Dedifferentiated amniotic fluid mesenchymal stem cell (primary cell): ENCODE measurements around the gene CACNB4.
"Not testable (repeated sequence)": the region's sequence is repeated elsewhere in the genome, so short reads cannot be mapped to it uniquely, and the experiment has no call there.

Experiments
- DNase-seq: peaks from one replicate; pipeline ENCODE4 v3.0.0-alpha.2; 2016; ENCODE audit errors: extremely low spot score

Gene CACNB4

DNA sequence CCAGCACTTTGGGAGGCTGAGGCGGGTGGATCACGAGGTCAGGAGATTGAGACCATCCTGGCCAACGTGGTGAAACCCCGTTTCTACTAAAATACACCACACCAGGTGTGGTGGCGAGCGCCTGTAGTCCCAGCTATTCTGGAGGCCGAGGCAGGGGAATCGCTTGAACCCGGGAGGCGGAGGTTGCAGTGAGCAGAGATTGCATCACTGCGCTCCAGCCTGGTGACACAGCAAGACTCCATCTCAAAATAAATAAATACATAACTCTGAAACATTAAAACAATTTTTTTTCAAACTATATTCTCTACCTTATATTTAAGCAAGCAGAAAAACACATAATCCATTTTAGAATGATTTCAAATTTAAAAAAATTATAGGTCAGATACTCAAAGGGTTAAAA, 77.8 kb downstream of the CACNB4 start:
- not testable (repeated sequence) for DNase-seq

DNA sequence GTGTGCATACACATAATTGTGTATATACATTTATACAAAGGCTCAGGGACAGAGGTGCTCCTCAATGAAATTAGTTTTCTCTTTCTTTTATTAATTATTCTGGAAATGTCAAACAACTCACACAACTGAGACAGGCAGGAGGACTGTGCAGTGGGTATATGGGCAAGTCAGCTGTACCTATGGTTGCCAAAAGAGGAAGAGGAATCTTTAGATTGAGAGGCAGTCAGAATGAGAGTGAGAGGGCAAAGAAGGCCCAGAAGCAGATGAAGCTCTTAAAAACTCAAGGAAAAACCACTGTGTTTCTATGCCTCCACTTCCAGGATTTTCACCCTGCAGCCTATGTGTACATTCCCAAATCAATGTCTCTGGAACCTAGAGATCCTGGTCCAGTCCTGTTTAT, 79.1 kb downstream of the CACNB4 start:
- no peak for DNase-seq

DNA sequence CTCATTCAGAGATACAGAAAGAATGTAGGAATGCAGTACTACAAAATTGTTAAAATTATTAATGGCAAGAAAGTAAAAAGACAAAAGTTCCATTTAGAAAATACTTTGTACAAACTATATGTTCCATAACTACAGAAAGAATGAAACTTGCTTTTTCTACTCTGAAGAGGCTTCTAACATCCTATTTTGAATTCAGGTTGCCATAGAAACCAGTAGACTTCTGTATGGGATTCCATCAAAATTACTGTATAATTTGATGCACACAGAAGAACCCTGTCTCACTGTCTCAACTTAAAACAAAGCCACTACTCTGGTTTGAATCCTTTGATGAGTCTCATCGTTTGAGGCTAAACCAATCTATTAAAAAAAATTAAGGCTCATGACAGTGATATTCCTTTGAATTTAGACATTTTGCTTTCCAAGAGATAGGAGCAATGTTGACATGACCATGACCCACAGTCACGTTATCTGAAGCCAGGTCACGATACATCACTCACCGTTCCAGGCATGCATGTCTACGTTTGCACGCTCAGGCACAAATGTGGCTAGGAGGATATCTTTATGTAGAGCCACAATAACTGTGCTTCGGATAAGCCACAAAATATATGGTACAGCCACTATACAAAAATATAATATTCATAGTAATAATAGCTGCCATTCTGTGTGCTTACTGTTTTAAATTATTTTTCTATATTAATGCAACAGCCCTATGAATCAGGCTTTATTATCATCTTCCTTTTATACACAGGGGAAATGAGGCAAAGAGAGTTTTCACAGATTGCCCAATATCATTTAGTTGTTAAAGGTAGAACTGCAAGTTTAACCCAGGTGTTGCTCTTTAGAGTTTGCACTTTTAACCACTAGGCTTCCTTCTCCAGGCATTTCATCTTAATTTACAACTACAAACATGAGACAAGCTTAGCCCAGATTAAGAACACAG, 82.4 kb downstream of the CACNB4 start:
- no peak for DNase-seq

DNA sequence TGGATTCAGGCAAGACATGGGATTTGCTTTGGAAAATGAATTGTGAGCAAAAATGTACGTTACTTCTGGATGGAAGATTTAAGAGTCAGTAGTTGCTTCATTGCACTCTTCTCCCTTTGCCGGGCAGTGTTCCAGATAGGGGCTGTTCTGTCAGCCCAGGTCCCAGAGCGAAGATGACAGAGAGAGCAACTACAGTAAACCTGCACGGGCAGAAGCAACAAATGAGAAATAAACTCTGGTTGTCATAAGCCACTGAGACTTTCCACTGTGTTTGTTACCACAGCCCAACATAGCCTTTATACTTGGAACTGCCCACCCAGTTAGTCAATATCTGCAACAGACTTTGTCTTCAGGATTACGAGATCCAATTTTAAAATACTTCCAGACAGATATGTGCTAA, 83.3 kb downstream of the CACNB4 start:
- no peak for DNase-seq

DNA sequence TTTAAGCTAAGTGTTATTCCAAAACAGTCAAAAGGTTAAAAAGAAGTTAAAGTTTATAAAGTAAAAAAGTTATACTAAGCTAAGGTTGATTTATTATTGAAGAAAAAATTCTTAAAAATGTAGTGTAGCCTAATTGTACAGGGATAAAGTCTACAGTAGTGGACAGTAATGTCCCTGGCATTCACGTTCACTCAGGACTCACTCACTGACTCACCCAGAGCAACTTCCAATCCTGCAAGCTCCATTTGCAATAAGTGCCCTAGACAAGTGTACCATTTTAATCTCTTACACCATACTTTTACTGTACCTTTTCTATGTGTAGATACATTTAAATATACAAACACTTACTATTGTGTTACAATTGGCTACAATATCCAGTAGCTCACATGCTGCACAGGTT, 86.1 kb downstream of the CACNB4 start:
- no peak for DNase-seq

DNA sequence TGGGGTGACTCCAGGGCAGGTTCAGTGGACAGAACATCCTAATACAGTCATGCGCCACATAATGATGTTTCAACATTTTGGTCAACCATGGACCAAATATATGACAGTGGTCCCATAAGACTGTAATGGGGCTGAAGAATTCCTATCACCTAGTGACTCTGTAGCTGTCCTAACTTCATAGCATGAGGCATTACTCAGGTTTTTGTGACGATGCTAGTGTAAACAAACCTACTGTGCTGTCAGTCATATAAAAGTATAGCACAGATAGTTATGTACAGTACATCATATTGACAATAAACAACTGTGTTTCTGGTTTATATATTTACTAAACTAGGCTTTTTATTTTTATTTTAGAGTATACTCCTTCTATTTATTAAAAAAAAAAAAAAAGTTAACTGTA, 87.1 kb downstream of the CACNB4 start:
- DNase-seq: no peak

DNA sequence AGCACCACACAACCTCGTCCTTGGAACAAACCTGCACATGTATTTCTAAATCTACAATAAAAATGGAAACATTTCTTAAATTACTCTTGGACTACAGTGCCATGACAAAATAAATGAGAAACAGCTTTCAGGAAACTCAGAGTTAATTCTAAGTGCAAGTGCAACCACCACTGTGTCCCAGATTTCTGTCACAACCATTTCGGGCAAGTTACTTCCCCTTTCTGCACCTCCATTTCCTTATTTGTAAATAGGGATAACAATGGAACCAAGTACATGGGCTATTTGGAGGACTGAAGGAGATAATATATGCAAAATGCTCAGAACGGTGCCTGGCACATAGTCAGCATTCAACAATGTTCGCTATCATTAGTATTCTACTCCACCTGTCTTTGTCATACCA, 93.2 kb downstream of the CACNB4 start:
- no peak for DNase-seq

DNA sequence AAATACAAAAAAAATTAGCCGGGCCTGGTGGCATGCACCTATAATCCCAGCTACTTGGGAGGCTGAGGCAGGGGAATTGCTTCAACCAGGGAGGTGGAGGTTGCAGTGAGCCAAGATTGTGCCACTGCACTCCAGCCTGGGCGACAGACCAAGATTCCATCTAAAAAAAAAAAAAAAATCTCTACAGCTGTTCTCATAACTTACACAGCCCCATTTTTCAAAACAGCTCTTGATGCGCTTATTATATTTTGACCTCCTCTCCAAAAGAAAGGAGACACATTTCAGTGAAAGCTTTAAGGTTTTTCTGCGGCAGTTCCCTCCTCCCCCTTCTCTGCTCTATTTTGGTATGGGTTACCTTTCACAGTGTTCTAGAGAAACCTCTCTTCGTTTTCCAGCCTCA, 95.6 kb downstream of the CACNB4 start:
- DNase-seq: not testable (repeated sequence)

DNA sequence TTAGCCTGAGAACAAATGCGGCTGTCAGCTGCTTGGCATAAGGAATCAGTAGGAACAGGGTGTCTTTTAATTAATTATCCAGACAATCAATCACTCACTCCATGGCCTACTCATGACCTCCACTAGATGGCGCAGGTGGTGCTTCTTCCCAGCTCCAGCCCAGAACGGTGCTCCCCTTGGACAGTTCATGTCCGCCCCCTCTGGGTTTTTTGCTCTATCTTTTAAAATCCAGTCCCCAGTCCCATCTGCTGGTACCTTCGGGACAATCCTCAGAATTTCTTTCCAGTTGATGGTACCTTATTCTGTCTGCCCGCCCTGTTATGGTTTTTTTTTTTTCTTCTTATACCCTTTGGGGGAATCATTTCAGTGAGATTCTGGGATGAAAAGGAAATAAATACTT, 99.8 kb downstream of the CACNB4 start:
- no peak for DNase-seq

DNA sequence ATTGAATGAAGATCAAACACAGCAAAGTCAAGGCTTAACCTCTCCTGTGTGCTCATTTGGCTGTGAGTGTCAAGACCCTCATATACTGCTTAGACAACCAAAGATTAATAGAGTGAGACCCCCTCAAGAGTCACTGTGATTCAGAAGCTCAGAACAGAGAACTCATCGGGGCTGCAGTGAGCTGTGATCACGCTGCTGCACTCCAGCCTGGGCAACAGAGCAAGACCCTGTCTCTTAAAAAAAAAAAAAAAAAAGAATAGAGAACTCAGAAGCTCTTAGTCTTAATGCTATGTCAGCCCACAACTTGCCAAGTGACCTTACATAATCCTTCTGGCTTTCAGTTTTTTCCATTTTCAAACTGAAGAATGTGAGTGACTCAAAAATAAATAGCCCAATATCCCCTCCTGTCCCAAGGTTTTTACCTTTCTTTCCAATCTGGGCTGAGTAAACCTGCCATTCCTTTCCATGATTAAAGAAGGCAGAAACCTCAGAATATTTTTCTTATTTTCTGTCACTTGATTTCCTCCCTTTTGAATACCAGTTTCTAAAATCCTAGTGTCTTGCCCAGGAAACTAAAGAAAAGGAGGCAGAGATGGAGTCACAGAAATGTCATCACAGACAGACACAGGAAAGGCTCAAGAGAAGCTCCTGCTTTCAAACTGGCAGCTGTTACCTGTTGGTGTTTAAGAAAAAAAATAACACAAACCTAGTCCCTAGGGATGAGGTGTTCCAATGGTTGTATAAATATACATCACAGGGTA, 102.4 kb downstream of the CACNB4 start:
- DNase-seq: no peak

DNA sequence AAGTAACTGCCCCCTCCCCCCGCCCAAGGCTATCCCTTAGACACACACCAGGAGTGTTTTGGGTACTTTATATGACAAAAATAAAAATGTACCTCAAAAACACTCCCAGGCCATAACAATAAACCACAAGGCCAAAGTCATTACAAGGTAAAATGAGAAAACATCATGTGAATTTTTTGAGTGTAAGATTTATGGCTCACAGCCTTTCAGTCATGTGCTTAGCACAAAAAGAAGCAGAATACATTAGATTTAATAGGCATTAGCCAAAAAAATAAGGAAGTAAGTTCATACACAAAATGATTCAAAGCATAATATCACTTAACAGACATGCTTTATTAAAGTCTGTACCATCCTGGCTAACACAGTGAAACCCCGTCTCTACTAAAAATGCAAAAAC, 103.7 kb downstream of the CACNB4 start:
- no peak for DNase-seq

DNA sequence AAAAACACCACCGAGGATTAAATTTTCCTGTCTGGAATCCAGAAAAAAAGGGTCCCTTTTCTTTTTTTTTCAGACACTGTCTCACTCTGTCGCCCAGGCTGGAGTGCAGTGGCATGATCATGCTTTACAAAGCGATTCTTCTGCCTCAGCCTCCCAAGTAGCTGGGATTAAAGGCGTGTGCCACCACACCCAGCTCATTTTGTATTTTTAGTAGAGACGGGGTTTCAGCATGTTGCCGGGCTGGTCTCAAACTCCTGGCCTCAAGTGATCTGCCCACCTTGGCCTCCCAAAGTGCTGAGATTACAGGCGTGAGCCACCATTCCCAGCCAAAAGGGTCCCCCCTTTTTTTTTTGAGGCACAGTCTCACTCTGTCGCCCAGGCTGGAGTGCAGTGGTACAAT, 104.7 kb downstream of the CACNB4 start:
- DNase-seq: not testable (repeated sequence)

DNA sequence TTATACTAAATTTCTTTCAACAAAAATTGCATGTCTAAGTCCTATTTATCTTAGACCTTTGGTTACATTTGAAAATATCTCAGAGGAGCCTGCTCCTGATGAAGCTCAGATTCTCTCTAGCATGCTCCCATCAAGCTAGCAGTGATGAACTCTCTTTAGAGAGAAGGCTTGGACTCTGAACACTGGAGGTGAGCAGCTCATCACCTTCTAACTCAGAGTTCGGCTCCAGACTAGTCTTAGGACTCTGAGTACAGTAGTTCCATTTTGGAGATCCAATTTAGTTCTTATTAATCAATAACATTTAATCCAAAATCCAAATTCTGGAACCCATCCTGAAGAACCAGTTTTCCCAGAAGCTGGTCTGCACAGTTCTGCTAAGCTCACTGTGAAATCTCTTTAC, 107.8 kb downstream of the CACNB4 start:
- DNase-seq: no peak

DNA sequence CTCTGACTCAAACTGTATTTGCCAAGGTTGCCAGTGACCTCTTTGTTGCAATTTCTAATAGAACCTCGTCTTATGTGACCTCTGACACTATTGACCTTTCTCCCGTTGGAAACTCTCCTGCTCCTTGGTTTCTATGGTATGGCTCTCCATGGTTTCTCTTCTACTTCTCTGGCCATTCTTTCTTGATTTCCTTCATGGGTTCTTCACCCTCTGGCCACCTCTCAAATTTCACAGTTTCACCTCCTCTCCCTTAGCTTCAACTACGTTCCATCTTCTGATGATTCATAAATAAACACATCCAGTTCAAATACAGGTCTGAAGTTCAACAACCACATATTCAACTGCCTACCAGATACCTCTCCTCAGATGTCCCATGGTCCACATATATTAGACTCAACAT, 109.5 kb downstream of the CACNB4 start:
- DNase-seq: no peak

DNA sequence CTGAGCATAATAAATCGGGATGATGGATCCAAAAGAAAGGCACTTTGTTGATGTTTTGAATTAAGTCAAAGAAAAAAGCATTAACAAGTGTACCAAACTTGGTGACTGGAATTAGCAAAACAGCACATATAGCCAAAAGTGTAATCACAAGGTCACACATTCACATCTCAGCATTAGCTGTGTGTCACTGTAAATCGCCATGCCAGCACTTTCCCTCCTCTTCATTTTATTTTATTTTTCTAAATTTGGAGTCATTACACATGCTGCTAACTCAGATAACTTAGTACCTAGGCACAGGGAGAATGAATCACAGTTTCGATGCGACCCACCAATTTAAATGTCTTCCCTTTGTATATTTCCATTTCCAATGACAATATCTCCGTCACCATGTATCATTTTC, 111.4 kb downstream of the CACNB4 start:
- DNase-seq: no peak

DNA sequence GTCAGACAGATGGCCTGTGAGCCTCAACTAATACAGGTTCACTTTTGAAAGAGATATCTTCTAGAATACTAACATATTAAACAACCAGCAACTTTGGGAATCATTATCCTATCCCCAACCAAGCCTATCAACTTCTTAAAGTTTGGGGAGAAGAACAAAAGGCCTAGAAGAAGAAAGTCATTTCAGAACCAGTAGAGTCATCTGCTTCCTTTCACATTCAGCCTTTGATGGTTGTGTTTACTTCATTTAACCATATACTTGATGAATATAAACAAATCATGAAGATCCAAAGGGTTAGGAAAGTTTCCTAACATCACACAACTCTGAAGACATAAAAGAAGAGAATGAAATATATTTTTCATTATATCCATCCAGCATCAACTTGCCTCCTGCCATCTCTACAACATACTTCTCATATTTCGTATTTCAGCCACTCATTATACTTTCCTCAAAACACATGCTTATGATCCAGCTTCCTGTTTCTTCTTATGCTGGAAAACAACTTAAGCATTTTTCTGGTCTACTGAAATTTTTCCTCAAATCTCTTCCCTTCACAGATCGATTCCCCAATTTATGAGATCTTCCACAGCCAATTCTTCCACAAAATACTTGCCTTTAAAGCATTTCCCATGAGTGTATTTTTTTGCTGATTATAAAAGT, 114.3 kb downstream of the CACNB4 start:
- no peak for DNase-seq

DNA sequence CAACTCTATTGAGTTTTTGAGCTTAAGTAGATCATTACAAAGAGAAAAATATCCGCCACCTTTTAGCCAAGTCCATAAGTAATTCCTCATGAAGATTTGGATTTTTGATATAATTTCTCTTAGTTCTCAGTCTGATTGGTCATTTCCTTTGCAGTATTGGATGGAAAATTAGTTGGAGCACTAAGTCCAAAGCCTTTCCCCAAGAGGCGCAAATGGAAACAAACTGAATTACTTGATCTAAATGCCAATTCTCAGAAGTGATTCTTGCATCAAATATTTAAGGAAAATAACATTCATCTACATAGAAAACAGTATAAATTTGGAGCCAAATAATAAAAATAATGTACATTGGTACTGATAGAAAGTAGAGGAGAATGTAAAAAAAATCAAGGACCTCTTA, 115.6 kb downstream of the CACNB4 start:
- no peak for DNase-seq

DNA sequence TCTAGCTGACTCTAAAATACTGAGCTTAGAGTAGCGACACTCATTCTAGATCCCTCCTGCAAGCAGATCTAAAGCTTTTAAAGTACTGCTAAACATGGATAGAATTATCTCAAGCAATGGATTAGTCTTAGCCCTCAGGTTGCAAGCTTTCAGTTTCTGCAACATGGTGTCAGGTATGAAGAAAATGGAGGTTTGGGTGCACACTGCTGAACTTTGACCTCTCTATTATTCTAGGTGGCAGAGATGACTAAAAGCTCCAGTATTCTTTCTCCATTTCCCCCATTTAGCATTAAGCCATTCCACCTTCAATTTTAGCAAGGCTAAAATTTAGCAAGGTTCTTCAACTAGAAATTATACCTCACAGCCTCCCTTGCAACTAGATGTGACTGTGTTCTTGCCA, 117.0 kb downstream of the CACNB4 start:
- no peak for DNase-seq

DNA sequence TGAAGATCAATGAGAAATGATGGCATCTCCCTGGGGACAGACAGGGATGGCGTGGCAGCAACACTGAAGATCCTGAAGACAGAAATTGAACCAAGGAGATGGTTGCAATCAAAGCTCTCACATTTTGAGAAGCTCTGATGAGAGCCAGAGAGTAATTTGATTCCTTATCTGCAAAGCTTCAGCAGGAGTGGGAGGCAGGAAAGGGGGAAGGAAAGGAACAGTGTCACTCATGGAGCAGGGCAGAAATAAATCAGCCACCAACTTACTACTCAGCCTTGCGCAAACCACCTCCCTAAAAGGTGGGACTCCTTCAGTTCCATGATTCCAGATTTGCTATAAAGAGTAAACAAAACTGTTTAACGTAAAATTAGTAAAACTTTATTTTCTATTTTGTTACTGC, 119.2 kb downstream of the CACNB4 start:
- no peak for DNase-seq

DNA sequence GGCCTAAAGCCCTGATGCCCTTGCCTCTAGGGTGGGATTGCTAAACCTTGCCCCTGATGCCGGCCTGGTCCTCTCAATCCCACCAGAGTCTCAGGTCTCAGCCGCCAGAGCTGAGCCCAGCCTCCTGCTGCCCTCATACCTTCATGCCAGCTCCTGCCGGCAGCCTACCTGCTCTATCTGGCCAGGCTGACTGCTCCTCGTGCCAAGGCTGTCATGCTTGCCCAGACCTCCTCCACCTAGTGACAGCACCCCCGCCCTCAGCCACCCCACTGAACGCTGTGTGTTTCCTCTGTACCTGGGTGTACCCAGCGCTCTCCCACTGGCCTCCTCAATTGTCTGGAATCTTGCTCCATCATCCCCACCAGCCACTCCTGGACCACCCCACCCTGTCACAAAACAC, 120.1 kb downstream of the CACNB4 start:
- DNase-seq: no peak

DNA sequence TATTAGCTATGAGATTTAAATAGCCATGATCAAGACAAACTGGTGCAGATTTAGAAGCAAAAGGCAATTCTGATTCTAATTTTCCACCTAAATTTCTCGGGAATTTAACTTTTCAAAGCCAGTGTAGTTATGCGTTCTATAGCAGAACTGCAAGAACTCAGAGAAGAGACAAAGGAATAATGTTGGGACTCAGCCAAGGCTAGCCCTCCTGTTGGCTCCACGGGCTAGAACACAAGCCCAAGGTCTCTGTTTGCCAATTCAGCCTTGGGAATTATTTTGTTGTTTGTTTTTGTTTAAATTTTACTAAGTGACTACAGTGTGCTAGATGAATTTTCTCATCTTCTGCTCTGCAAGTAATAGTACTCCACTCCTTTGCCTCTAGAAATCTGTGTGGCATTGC, 121.2 kb downstream of the CACNB4 start:
- DNase-seq: no peak

DNA sequence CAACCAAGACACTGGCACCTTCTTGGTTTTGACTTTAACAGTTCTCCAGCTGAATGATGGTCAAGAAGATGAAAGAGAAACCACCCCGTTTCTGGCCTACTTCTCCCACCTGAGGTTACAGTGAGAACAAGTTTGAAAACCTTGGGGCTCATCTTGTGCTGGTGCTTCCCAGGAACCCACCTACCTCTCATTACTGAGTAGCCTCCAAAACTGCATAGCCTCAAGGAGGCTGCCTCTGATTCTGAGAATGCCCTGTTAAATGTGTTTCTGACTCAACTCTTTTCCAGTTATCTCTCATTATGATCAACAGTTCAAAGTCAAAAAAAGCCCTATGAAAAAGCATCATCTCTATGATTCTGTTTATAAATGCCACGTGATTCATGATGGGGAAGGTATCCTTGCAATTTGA, 121.9 kb downstream of the CACNB4 start:
- DNase-seq: no peak
